ENCODE measurements around the gene PDIA2. TPM values are rescaled to one million over a fixed set of nuclear protein-coding genes. Genes with fewer than 3 reads are reported as not detected.

The PDIA2 gene
- total RNA-seq, 1 experiment from 2014 or later, result not detected

DNA sequence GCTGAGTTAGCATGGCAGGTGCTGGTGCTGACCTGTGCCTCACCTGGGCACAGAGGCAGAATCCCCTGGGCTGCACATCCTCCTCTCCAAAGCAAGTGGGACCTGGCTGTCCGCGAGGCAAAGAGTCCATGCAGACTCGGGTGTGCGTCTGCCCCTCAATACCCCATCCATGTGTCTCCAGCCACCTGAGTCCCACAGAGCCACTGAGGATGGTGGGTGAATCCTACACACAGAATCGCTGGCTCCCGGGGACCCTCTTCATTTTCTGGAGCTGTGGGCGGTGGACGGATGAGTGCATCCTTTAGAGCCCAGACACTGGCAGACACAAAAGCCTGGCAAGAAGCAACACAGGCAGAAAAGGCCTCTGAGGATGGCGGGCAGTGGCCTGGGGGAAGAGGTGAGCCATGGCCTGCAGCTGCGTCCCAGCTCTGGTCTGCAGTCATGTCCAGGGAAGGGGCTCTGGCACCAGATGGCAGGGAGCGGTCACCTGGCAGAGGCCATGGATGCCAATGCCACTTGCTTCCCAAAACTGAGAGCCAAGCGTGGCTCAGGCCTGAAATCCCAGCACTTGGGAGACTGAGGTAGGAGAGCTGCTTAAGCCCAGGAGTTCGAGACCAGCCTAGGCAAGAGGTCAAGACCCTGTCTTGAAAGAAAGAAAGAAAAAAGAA lies 39.6 kb downstream of the PDIA2 start:
- no TSS peak for BruUV-seq (replicated peaks)
- TF ChIP-seq CTCF (conservative IDR thresholded peaks at IDR 0.05; ENCODE audit: low read depth, low read length), result no peak
- TF ChIP-seq EZH2 (IDR thresholded peaks at IDR 0.05; ENCODE audit: borderline replicate concordance, low read depth, low read length, poor library complexity, severe bottlenecking), result no peak
- Histone ChIP-seq H3K4me1 (ENCODE audit: insufficient read depth, low read length, poor library complexity, severe bottlenecking) (peaks cover 12% of the 10 kb centered on the region), H3K9me3 (ENCODE audit: low read depth, low read length, poor library complexity, severe bottlenecking) (no peaks in the 10 kb centered on the region), H3K36me3 (ENCODE audit: insufficient read depth, low read length, poor library complexity, severe bottlenecking) (no peaks in the 10 kb centered on the region), H3K27me3 (replicated peaks; ENCODE audit: insufficient read depth, low read depth, low read length, poor library complexity) (no peaks in the 10 kb centered on the region), H3K27ac (ENCODE audit: low read depth, low read length, poor library complexity, severe bottlenecking) (no peak overlapping the region), H3K4me3 (ENCODE audit: low read depth, low read length, poor library complexity, severe bottlenecking) (no peak overlapping the region)
- ChIA-PET POLR2A (ENCODE audit: low non-redundant PET) (interaction anchor here (0.6 kb wide), 1 partner anchor 481 kb away, joined by 11 read pairs; no protein-coding TSS in a partner anchor), CTCF (interaction anchor here (0.5 kb wide), 1 partner anchor 30 kb away, joined by 3 read pairs; no protein-coding TSS in a partner anchor)
- intact Hi-C loops (cut with micrococcal nuclease; ENCODE audit: unreplicated experiment), result no loop called here
- no peak for DNase-seq (ENCODE audit: low spot score)

DNA sequence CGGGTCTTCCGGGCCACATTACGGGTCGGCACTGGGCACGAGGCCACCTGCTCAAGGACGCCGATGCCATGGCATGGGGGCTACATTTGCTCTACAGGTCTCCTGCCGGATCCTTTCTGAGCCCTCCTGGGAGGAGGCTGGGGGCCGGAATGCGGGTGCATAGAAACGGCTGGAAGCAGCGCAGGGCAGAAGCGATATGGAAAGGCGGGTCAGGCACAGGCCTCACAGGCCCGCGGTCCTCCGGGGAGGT lies 41.2 kb downstream of the PDIA2 start:
- TF ChIP-seq EZH2 (IDR thresholded peaks at IDR 0.05; ENCODE audit: borderline replicate concordance, low read depth, low read length, poor library complexity, severe bottlenecking), result no peak
- TF ChIP-seq CTCF (conservative IDR thresholded peaks at IDR 0.05; ENCODE audit: low read depth, low read length), result no peak
- no peaks in the 10 kb centered on the region for H3K36me3 ChIP-seq (ENCODE audit: insufficient read depth, low read length, poor library complexity, severe bottlenecking)
- BruUV-seq (replicated peaks), result no TSS peak
- intact Hi-C loops (cut with micrococcal nuclease; ENCODE audit: unreplicated experiment), result no loop called here
- H3K4me1 ChIP-seq (ENCODE audit: insufficient read depth, low read length, poor library complexity, severe bottlenecking), result peaks cover 12% of the 10 kb centered on the region
- H3K27me3 ChIP-seq (replicated peaks; ENCODE audit: insufficient read depth, low read depth, low read length, poor library complexity), result no peaks in the 10 kb centered on the region
- no peaks in the 10 kb centered on the region for H3K9me3 ChIP-seq (ENCODE audit: low read depth, low read length, poor library complexity, severe bottlenecking)
- POLR2A ChIA-PET (ENCODE audit: low non-redundant PET), result no interaction called here
- H3K27ac ChIP-seq (ENCODE audit: low read depth, low read length, poor library complexity, severe bottlenecking), result no peak overlapping the region
- DNase-seq (ENCODE audit: low spot score), result no peak
- no peak overlapping the region for H3K4me3 ChIP-seq (ENCODE audit: low read depth, low read length, poor library complexity, severe bottlenecking)
- CTCF ChIA-PET, result no interaction called here

DNA sequence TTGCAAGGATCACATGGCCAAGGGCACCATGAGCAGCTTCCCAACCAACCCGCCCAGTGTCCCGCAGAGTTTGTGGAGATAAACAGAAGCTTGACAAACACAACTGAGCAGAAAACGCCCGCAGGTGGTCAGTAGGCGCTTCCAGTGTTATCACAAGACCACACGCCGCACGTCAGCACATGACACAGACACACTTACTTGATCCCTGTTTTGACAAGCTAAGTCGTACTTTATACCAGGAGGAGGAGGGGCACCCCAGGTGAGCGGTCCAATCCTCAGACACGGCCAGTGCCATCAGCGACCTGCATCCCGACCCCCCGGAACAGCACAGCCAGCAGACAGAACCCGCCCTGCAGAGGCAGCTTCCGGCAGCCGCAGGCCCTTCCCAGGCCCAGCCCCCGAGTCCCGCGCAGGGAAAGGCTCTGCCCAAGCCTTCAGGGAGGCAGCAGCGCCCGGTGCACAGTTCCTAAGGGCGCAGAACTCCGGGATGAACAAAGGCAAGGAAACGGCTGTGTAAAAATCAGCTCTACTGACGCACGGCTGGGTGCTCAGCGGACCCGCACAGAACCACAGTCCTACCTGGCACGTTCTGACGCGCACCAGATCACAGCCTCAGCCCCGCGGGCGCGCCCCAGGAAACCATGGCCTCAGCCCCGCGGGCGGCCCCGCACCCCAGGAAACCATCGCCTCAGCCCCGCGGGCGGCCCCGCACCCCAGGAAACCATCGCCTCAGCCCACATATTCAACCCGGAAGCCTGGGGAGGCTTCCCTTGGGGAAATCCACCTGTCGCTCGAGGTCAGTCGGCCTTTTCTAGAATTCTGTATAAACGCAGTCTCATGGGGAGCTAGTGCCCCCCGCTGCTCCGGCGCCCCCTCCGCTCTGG lies 41.7 kb downstream of the PDIA2 start:
- H3K9me3 ChIP-seq (ENCODE audit: low read depth, low read length, poor library complexity, severe bottlenecking), result no peaks in the 10 kb centered on the region
- ChIA-PET CTCF (no interaction called here), POLR2A (ENCODE audit: low non-redundant PET) (no interaction called here)
- intact Hi-C loops (cut with micrococcal nuclease; ENCODE audit: unreplicated experiment), result no loop called here
- BruUV-seq (replicated peaks), result no TSS peak
- no peak for TF ChIP-seq EZH2 (IDR thresholded peaks at IDR 0.05; ENCODE audit: borderline replicate concordance, low read depth, low read length, poor library complexity, severe bottlenecking)
- TF ChIP-seq CTCF (conservative IDR thresholded peaks at IDR 0.05; ENCODE audit: low read depth, low read length), result no peak
- no peak overlapping the region for H3K4me3 ChIP-seq (ENCODE audit: low read depth, low read length, poor library complexity, severe bottlenecking)
- H3K36me3 ChIP-seq (ENCODE audit: insufficient read depth, low read length, poor library complexity, severe bottlenecking), result no peaks in the 10 kb centered on the region
- no peak for DNase-seq (ENCODE audit: low spot score)
- H3K4me1 ChIP-seq (ENCODE audit: insufficient read depth, low read length, poor library complexity, severe bottlenecking), result peaks cover 12% of the 10 kb centered on the region
- H3K27ac ChIP-seq (ENCODE audit: low read depth, low read length, poor library complexity, severe bottlenecking), result no peak overlapping the region
- no peaks in the 10 kb centered on the region for H3K27me3 ChIP-seq (replicated peaks; ENCODE audit: insufficient read depth, low read depth, low read length, poor library complexity)

Data from A673 (cell line).